Peyer's patch (tissue), 4 donors: ENCODE measurements around the gene ZNF135.

ENCODE experiments used
- POLR2A ChIP-seq, 2 donors: fragments of 450-650 bp; IDR thresholded peaks; one replicate each; pipeline ENCODE4 v1.5.1; 2017; ENCODE audit warnings: antibody characterized with exemption in 2 of 2, mild to moderate bottlenecking in 2 of 2, moderate library complexity in 2 of 2
- TF ChIP-seq, protein P1 (sequence below), 6 experiments: fragments of 450-650 bp in 4 of 6; fragments of 200-600 bp in 2 of 6; sonication (generic) in 1 of 6; IDR thresholded peaks; one replicate each; pipeline ENCODE4 v1.5.1; 2017 to 2019; ENCODE audit warnings: antibody characterized with exemption in 6 of 6, mild to moderate bottlenecking in 3 of 6, moderate library complexity in 1 of 6

DNA sequence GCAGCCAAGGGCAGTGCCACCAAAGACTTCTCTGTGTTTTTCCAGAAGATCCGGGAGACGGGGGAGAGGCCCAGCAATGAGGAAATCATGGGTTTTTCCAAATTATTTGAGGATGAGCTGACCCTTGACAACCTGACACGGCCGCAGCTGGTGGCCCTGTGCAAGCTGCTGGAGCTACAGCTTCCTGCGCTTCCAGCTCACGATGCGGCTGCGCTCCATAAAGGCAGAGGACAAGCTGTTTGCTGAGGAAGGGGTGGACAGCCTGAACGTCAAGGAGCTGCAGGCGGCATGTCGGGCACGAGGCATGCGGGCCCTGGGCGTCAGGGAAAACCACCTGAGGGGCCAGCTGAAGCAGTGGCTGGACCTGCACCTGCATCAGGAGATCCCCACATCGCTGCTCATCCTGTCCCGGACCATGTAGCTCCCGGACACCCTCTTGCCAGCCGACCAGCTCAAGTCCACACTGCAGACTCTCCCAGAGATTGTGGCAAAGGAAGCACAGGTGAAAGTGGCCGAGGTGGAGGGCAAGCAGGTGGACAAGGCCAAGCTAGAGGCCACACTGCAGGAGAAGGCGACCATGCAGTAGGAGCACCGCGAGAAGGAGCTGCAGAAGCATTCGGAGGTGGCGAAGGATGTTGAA, 13.6 kb upstream of the ZNF135 start:
- TF ChIP-seq, protein P1, sequence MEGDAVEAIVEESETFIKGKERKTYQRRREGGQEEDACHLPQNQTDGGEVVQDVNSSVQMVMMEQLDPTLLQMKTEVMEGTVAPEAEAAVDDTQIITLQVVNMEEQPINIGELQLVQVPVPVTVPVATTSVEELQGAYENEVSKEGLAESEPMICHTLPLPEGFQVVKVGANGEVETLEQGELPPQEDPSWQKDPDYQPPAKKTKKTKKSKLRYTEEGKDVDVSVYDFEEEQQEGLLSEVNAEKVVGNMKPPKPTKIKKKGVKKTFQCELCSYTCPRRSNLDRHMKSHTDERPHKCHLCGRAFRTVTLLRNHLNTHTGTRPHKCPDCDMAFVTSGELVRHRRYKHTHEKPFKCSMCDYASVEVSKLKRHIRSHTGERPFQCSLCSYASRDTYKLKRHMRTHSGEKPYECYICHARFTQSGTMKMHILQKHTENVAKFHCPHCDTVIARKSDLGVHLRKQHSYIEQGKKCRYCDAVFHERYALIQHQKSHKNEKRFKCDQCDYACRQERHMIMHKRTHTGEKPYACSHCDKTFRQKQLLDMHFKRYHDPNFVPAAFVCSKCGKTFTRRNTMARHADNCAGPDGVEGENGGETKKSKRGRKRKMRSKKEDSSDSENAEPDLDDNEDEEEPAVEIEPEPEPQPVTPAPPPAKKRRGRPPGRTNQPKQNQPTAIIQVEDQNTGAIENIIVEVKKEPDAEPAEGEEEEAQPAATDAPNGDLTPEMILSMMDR (IDR thresholded peaks at IDR 0.05), result no peak
- TF ChIP-seq POLR2A (IDR thresholded peaks at IDR 0.05), result no peak
